ENCODE measurements around the gene PKHD1. TPM values are rescaled to one million over a fixed set of nuclear protein-coding genes. Genes with fewer than 3 reads are reported as not detected.
"Not testable (repeated sequence)": the region's sequence is repeated elsewhere in the genome, so short reads cannot be mapped to it uniquely, and the experiment has no call there.

The PKHD1 gene
- total RNA-seq, 4 donors from 2014 or later = 0.11 to 0.68 (median 0.42) TPM

GRCh38 chr6:51995214-51995755 lies 92.1 kb downstream of the PKHD1 start:
- Histone ChIP-seq H3K36me3 (no peaks in the 10 kb centered on the region), H3K4me3 (no peak overlapping the region), H3K4me1 (no peaks in the 10 kb centered on the region), H3K27ac (no peak overlapping the region), H3K9me3 (no peaks in the 10 kb centered on the region), H3K27me3 (peaks cover 3% of the 10 kb centered on the region)
- DNase-seq (ENCODE audit: low spot score in 2 of 2) = no peak
- no peak for TF ChIP-seq CTCF (IDR thresholded peaks at IDR 0.05)
- no peak for TF ChIP-seq POLR2AphosphoS5 (IDR thresholded peaks at IDR 0.05)
- no peak for TF ChIP-seq POLR2A (IDR thresholded peaks at IDR 0.05)
- TF ChIP-seq EP300 (IDR thresholded peaks at IDR 0.05) = no peak
- 65% methylated on average over 1 of the region's 1 CpG for WGBS

- Histone ChIP-seq H3K27me3 (peaks cover 3% of the 10 kb centered on the region), H3K36me3 (no peaks in the 10 kb centered on the region), H3K27ac (no peak overlapping the region), H3K4me3 (no peak overlapping the region), H3K9me3 (no peaks in the 10 kb centered on the region), H3K4me1 (no peaks in the 10 kb centered on the region)
- TF ChIP-seq POLR2AphosphoS5 (IDR thresholded peaks at IDR 0.05) (no peak), EP300 (IDR thresholded peaks at IDR 0.05) (no peak), POLR2A (IDR thresholded peaks at IDR 0.05) (no peak), CTCF (IDR thresholded peaks at IDR 0.05) (no peak)
- 49% methylated on average over 3 of the region's 3 CpGs for WGBS
- DNase-seq (ENCODE audit: low spot score in 2 of 2) = no peak
Observed at GRCh38 chr6:51992876-51993275, 94.5 kb downstream of the PKHD1 start.

GRCh38 chr6:51989789-51990188 lies 97.6 kb downstream of the PKHD1 start:
- TF ChIP-seq CTCF (IDR thresholded peaks at IDR 0.05) (no peak), POLR2A (IDR thresholded peaks at IDR 0.05) (no peak), EP300 (IDR thresholded peaks at IDR 0.05) (no peak), POLR2AphosphoS5 (IDR thresholded peaks at IDR 0.05) (no peak)
- H3K4me3 ChIP-seq = no peak overlapping the region
- 95% methylated on average over 1 of the region's 1 CpG for WGBS
- no peaks in the 10 kb centered on the region for H3K4me1 ChIP-seq
- no peaks in the 10 kb centered on the region for H3K36me3 ChIP-seq
- H3K27me3 ChIP-seq = peaks cover 3% of the 10 kb centered on the region
- no peak for DNase-seq (ENCODE audit: low spot score in 2 of 2)
- no peak overlapping the region for H3K27ac ChIP-seq
- no peaks in the 10 kb centered on the region for H3K9me3 ChIP-seq

- no peak overlapping the region for H3K4me3 ChIP-seq
- DNase-seq (ENCODE audit: low spot score in 2 of 2) = no peak
- TF ChIP-seq EP300 (IDR thresholded peaks at IDR 0.05) (no peak), POLR2AphosphoS5 (IDR thresholded peaks at IDR 0.05) (no peak), POLR2A (IDR thresholded peaks at IDR 0.05) (no peak), CTCF (IDR thresholded peaks at IDR 0.05) (no peak)
- H3K9me3 ChIP-seq = no peaks in the 10 kb centered on the region
- no peaks in the 10 kb centered on the region for H3K36me3 ChIP-seq
- H3K27me3 ChIP-seq = no peaks in the 10 kb centered on the region
- no peaks in the 10 kb centered on the region for H3K4me1 ChIP-seq
- no peak overlapping the region for H3K27ac ChIP-seq
- WGBS = 74% methylated on average over 5 of the region's 5 CpGs
Observed at GRCh38 chr6:51986864-51987263, 100.5 kb downstream of the PKHD1 start.

- Histone ChIP-seq H3K36me3 (no peaks in the 10 kb centered on the region), H3K9me3 (no peaks in the 10 kb centered on the region), H3K4me1 (no peaks in the 10 kb centered on the region), H3K4me3 (no peak overlapping the region), H3K27ac (no peak overlapping the region), H3K27me3 (no peaks in the 10 kb centered on the region)
- TF ChIP-seq EP300 (IDR thresholded peaks at IDR 0.05) (no peak), POLR2A (IDR thresholded peaks at IDR 0.05) (no peak), POLR2AphosphoS5 (IDR thresholded peaks at IDR 0.05) (no peak), CTCF (IDR thresholded peaks at IDR 0.05) (no peak)
- 50% methylated on average over 5 of the region's 5 CpGs for WGBS
- no peak for DNase-seq (ENCODE audit: low spot score in 2 of 2)
Observed at GRCh38 chr6:51983564-51983963, 103.8 kb downstream of the PKHD1 start.

GRCh38 chr6:51982695-51983094 lies 104.7 kb downstream of the PKHD1 start:
- H3K27me3 ChIP-seq = not testable (repeated sequence)
- 77% methylated on average over 5 of the region's 5 CpGs for WGBS

More at GRCh38 chr6:51982695-51983094, 104.7 kb downstream of the PKHD1 start:
- H3K9me3 ChIP-seq; H3K27ac ChIP-seq; H3K36me3 ChIP-seq; DNase-seq (ENCODE audit: low spot score in 2 of 2); H3K4me1 ChIP-seq; H3K4me3 ChIP-seq: not testable (repeated sequence)

Measured in suprapubic skin (tissue), 4 donors.